ENCODE data around the gene CNTN4.

DNA sequence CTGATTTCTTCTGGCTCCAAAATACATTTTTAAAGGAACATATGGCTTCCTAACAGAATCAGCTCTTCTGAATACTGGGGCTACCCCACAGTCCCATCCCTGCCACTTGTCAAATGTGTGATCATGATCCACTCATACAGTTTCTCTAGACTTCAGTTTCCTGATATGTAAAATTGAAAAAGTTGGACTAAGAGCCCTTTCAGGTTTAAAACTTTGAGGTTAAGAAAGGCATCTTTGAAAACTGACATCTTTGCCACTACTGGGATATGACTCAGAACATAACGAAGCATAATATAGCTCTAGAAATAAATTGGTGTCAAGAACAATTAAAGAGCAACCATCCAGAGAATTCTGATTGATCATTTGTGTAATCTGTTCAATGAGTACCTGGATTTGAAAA, 763.3 kb downstream of the CNTN4 start:
- TF ChIP-seq LEF1 (IDR thresholded peaks at IDR 0.05; ENCODE audit: borderline replicate concordance) = no peak
- no peak for TF ChIP-seq CTBP1 (IDR thresholded peaks at IDR 0.05; ENCODE audit: borderline replicate concordance)
- no peak for TF ChIP-seq FOXA1 (IDR thresholded peaks at IDR 0.05)
- TF ChIP-seq NFRKB (IDR thresholded peaks at IDR 0.05) = no peak
- no peak for TF ChIP-seq BHLHE40 (IDR thresholded peaks at IDR 0.05; ENCODE audit: borderline replicate concordance)

Data from HEK293T (cell line).